ENCODE data around the gene STIP1.

The STIP1 gene

DNA sequence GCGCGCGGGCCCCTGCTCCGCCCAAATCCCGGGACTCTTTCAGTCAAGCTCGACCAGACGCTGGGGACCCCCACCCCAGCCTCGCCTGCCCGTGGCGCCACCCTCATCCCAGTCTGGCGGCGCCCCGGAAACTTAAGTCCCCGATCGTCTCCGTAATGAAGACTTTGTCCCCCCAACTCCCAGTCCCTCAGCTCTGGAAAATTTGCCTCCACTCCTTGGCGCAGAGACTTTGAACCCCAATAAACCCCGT is 65.7 kb downstream of the STIP1 start:
- H3K9me3 ChIP-seq (ENCODE audit: severe bottlenecking): no peaks in the 10 kb centered on the region
- TF ChIP-seq, protein P1, sequence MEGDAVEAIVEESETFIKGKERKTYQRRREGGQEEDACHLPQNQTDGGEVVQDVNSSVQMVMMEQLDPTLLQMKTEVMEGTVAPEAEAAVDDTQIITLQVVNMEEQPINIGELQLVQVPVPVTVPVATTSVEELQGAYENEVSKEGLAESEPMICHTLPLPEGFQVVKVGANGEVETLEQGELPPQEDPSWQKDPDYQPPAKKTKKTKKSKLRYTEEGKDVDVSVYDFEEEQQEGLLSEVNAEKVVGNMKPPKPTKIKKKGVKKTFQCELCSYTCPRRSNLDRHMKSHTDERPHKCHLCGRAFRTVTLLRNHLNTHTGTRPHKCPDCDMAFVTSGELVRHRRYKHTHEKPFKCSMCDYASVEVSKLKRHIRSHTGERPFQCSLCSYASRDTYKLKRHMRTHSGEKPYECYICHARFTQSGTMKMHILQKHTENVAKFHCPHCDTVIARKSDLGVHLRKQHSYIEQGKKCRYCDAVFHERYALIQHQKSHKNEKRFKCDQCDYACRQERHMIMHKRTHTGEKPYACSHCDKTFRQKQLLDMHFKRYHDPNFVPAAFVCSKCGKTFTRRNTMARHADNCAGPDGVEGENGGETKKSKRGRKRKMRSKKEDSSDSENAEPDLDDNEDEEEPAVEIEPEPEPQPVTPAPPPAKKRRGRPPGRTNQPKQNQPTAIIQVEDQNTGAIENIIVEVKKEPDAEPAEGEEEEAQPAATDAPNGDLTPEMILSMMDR (IDR thresholded peaks at IDR 0.05; ENCODE audit: low read depth, low read length): no peak
- H3K27me3 ChIP-seq (ENCODE audit: insufficient read depth, low read depth, severe bottlenecking): no peaks in the 10 kb centered on the region
- peaks cover 20% of the 10 kb centered on the region for H3K36me3 ChIP-seq
- H3K4me3 ChIP-seq (ENCODE audit: low read depth, low read length): peak overlapping the region; percentile 78
- DNase-seq: no peak
- H3K27ac ChIP-seq: peak overlapping the region; percentile 38; the same call in 1 of the 2 replicates

DNA sequence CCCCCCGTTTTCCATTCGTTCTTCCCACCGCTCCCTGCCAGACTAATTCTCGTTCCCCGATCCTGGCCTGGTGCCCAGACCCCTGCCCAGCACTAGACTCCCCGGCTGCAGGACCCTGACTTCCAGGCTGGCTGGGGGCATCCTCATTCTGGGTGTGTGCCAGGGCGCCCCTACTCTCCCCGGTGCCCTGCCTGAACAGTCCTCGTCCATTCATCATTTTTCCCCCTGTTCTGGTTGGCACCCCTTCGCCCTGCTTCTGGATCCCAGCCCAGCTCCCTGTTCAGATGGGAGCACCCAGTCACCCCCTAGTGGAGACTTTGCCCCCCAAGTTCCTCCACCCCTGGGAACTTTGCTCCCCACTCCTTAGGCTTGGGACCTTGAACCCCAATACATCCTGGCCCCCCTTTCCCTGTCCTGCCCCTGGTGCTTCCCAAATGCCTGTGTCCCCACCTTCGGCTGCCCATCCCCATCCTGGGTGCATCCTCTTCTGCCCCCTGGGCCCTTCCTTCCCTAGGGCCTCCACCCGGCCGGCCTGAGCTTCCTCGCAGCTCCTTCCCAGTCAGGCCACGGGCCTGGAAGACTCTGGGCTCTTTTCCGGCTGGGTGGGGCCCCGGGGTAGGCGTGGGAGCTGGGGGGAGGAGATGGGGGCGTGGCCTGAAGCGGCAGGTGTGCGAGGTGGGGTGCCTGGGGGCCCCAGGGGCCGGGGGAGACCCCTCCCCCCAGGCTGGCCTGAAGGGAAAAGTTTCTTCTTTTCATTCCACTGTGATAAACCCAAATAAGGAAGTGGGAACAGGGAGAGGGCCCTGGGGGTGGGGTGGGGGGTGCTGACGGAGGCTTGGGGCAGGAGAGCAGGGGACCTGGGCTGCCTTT is 66.3 kb downstream of the STIP1 start:
- Histone ChIP-seq H3K36me3 (peaks cover 23% of the 10 kb centered on the region), H3K27me3 (ENCODE audit: insufficient read depth, low read depth, severe bottlenecking) (no peaks in the 10 kb centered on the region), H3K27ac (no peak overlapping the region), H3K4me3 (ENCODE audit: low read depth, low read length) (peak overlapping the region; percentile 78), H3K9me3 (ENCODE audit: severe bottlenecking) (no peaks in the 10 kb centered on the region)
- TF ChIP-seq, protein P1 (IDR thresholded peaks at IDR 0.05; ENCODE audit: low read depth, low read length): peak; percentile 31; the same call in 1 of the 2 replicates
- peak; percentile 66 for DNase-seq

DNA sequence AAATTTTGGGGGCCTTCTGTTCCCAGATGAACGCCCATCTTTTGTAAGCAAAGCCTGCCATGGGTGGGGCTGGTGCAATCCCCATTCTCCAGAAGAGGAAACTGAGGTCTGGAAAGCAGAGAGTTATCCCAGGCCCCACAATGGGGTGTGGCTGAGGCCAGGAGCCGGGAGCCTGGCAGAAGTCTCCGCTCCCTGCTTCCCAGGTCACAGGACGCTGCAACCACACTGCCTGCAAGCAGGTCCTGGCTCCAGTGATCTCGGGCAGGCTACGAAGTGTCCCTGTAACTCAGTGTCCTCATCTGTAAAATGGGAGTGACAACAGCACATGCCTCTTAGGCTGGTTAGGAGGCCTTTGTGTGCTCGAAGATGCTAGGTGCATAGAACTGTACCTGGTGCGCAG is 67.1 kb downstream of the STIP1 start:
- Histone ChIP-seq H3K9me3 (ENCODE audit: severe bottlenecking) (no peaks in the 10 kb centered on the region), H3K27ac (no peak overlapping the region), H3K36me3 (peaks cover 31% of the 10 kb centered on the region), H3K4me3 (ENCODE audit: low read depth, low read length) (no peak overlapping the region), H3K27me3 (ENCODE audit: insufficient read depth, low read depth, severe bottlenecking) (no peaks in the 10 kb centered on the region)
- no peak for DNase-seq
- TF ChIP-seq, protein P1 (IDR thresholded peaks at IDR 0.05; ENCODE audit: low read depth, low read length): no peak

DNA sequence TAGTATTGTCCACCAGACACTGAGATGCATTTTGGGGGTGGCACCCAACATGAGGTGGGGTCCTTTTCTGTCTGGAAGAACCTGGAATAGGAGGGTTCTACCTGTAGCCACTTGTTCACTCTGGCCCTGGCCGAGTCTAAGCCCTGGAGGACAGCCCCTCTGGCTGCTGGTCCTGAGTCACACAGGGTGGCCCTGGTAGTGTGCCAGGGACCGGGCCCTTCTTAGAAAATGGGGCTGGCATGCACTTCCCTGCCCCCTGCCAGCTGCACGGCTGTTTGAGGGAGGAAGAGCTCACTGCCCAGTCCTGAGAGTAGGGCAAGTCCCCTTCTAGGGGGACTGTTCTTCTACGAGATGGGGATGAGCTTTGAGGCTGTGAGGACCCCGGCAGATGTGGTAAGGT is 67.5 kb downstream of the STIP1 start:
- DNase-seq: no peak
- TF ChIP-seq, protein P1 (IDR thresholded peaks at IDR 0.05; ENCODE audit: low read depth, low read length): no peak
- H3K27ac ChIP-seq: no peak overlapping the region
- no peak overlapping the region for H3K4me3 ChIP-seq (ENCODE audit: low read depth, low read length)
- peaks cover 36% of the 10 kb centered on the region for H3K36me3 ChIP-seq
- no peaks in the 10 kb centered on the region for H3K9me3 ChIP-seq (ENCODE audit: severe bottlenecking)
- no peaks in the 10 kb centered on the region for H3K27me3 ChIP-seq (ENCODE audit: insufficient read depth, low read depth, severe bottlenecking)
